Measurements from ENCODE around the gene HDAC9. TPM values are rescaled to one million over a fixed set of nuclear protein-coding genes. Genes with fewer than 3 reads are reported as not detected.

Gene HDAC9
- total and polyA plus RNA-seq, 7 donors: 0.38 to 34.2 (median 16.8) TPM

GRCh38 chr7:18786796-18787195, 291.2 kb downstream of the HDAC9 start:
- no peak for TF ChIP-seq CTCF (IDR thresholded peaks at IDR 0.05)
- intact Hi-C loops (cut with DNase I): no loop called here
- H3K4me1 ChIP-seq: no peaks in the 10 kb centered on the region
- no peak overlapping the region for H3K27ac ChIP-seq
- no peak for ATAC-seq
- no peak for DNase-seq
- no peak overlapping the region for H3K4me3 ChIP-seq
- H3K27me3 ChIP-seq (ENCODE audit: insufficient read depth in 3 of 3, low read length in 2 of 3): no peaks in the 10 kb centered on the region
- H3K36me3 ChIP-seq (ENCODE audit: insufficient read depth in 1 of 2, low read depth in 1 of 2): no peaks in the 10 kb centered on the region
- no peaks in the 10 kb centered on the region for H3K9me3 ChIP-seq
- 90 to 96% (median 94%) methylated on average over 2 of the region's 2 CpGs for WGBS, 3 donors

- no peak overlapping the region for H3K27ac ChIP-seq
- H3K27me3 ChIP-seq (ENCODE audit: insufficient read depth in 3 of 3, low read length in 2 of 3): no peaks in the 10 kb centered on the region
- intact Hi-C loops (cut with DNase I): no loop called here
- no peak for TF ChIP-seq CTCF (IDR thresholded peaks at IDR 0.05)
- 15 to 28% (median 25%) methylated on average over 2 of the region's 2 CpGs for WGBS, 3 donors
- no peaks in the 10 kb centered on the region for H3K36me3 ChIP-seq (ENCODE audit: insufficient read depth in 1 of 2, low read depth in 1 of 2)
- no peaks in the 10 kb centered on the region for H3K4me1 ChIP-seq
- no peak for ATAC-seq
- no peaks in the 10 kb centered on the region for H3K9me3 ChIP-seq
- no peak overlapping the region for H3K4me3 ChIP-seq
- DNase-seq: no peak
These were observed 292.5 kb downstream of the HDAC9 start for GRCh38 chr7:18788026-18788425.

DNA sequence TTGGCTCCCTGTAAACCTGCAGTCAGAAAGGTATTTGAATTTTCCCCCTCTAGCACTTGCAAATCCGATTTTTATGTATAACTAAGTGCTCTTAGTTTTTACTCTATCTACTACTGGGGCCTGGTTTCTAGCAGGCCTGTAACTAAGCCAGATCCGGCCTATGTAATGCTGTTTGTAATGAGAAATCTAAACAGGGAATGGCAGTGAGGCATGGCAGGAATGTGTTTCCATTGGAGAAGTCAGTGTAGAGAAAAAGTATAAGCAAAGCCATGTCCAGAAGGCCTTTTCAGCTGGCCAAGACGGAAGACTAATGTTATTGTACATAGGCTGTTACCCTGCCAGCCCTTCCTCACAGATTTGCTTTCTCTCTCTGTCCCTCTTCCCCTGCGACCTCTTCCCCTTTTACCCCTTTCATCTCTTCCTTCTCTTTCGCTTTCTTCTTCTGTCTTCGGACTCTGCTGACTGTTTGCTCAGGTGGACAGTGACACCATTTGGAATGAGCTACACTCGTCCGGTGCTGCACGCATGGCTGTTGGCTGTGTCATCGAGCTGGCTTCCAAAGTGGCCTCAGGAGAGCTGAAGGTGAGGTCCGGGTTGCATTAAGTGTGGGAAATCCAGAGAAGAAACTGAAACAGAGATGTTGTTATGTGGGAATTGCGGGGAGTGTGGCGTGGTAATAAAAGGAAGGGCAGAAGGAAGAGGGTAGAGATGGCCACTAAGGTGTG, 297.5 kb downstream of the HDAC9 start:
- no peak overlapping the region for H3K27ac ChIP-seq
- intact Hi-C loops (cut with DNase I): no loop called here
- no peak for ATAC-seq
- H3K36me3 ChIP-seq (ENCODE audit: insufficient read depth in 1 of 2, low read depth in 1 of 2): no peaks in the 10 kb centered on the region
- no peak for TF ChIP-seq CTCF (IDR thresholded peaks at IDR 0.05)
- WGBS, 3 donors: 78 to 82% (median 79%) methylated on average over 13 of the region's 13 CpGs
- no peaks in the 10 kb centered on the region for H3K9me3 ChIP-seq
- no peak overlapping the region for H3K4me3 ChIP-seq
- DNase-seq: no peak
- no peaks in the 10 kb centered on the region for H3K4me1 ChIP-seq
- no peaks in the 10 kb centered on the region for H3K27me3 ChIP-seq (ENCODE audit: insufficient read depth in 3 of 3, low read length in 2 of 3)

DNA sequence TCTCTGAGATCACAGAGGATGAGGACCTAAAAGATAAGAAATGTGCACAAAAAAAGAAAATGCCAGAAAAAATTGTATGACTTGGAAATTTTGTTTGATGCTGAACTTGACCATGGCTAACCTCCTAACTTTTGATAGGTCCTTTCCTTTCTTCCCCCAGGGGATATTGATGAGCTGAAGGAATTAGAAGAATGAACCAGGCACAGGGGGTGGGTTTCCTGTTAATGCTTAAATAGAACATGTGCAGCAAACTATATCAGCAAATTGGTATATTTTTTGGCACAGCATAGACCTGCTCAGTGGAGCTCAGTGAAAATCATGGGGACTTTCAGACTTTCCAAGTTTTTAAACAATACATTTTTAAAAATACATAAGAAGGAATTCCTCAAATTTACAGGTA, 300.7 kb downstream of the HDAC9 start:
- Histone ChIP-seq H3K4me1 (no peaks in the 10 kb centered on the region), H3K27me3 (ENCODE audit: insufficient read depth in 3 of 3, low read length in 2 of 3) (no peaks in the 10 kb centered on the region), H3K36me3 (ENCODE audit: insufficient read depth in 1 of 2, low read depth in 1 of 2) (no peaks in the 10 kb centered on the region), H3K9me3 (no peaks in the 10 kb centered on the region), H3K4me3 (no peak overlapping the region), H3K27ac (no peak overlapping the region)
- ATAC-seq (no peak), DNase-seq (no peak)
- TF ChIP-seq CTCF (IDR thresholded peaks at IDR 0.05): no peak
- intact Hi-C loops (cut with DNase I): no loop called here
